Jurkat, Clone E6-1 (cell line): ENCODE results near the gene KCNQ2.
"Not testable (repeated sequence)": the region's sequence is repeated elsewhere in the genome, so short reads cannot be mapped to it uniquely, and the experiment has no call there.

Experiments used
- DNase-seq: peaks from one replicate; pipeline ENCODE4 v3.0.0-alpha.2; 2011; ENCODE audit warnings: low read depth, low spot score
- H3K4me3 ChIP-seq: 2 replicates; pipeline ENCODE4 v1.5.1; 2011; ENCODE audit warnings: mild to moderate bottlenecking, low read length, control low read depth, moderate library complexity

KCNQ2 gene

GRCh38 chr20:63382551-63383300, 89.7 kb downstream of the KCNQ2 start:
- no peak for DNase-seq
- no peak overlapping the region for H3K4me3 ChIP-seq

- no peak for DNase-seq
- H3K4me3 ChIP-seq: no peak overlapping the region
Observed at GRCh38 chr20:63381781-63382431, 90.5 kb downstream of the KCNQ2 start.

DNA sequence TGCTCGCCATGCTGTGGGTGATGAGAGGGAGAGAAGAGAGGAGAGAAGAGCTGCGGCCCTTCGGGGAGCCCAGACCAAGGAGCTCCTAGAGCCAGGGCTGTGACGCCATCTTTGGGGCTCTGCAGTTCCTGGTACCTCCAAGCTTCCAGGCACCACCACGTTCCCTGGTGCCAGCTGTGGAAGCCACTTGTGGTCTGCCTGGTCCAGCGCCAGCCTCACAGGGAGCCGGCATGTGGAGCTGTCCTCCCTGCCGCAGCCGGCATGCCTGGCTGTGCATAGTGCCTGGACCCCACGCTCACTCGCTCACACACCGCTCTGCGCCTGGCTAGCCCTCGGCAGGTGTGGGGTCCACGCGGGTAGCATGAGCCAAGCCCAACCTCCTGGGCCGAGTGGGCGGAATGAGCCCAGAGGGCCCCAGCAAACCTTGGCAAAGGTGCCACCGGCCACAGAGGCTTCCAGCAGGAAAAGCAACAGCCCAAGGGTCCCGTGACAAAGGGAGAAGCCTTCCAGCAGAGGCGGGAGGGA, 92.0 kb downstream of the KCNQ2 start:
- no peak for DNase-seq
- no peak overlapping the region for H3K4me3 ChIP-seq

- not testable (repeated sequence) for DNase-seq, H3K4me3 ChIP-seq
Observed at GRCh38 chr20:63379872-63380271, 92.6 kb downstream of the KCNQ2 start.

DNA sequence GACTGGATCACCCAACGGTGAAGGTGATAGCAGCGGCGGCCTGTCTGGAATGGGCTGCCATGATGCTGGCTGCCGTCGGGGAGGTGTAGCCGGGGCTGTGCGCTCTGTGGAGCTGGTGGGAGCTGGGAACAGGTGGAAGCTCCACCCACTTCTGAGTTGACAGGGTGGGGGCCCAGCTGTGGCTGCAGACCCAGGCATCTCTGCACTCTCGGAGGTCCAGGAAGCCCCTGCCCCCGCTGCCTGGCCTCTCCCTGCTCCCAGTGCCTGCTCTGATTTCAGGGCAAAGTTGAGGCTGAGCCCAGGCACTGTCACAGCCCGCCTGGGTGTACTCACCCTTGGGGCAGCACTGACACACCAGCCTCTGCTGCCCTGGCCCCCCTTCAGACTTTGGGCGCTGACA, 93.2 kb downstream of the KCNQ2 start:
- H3K4me3 ChIP-seq: no peak overlapping the region
- DNase-seq: no peak

DNA sequence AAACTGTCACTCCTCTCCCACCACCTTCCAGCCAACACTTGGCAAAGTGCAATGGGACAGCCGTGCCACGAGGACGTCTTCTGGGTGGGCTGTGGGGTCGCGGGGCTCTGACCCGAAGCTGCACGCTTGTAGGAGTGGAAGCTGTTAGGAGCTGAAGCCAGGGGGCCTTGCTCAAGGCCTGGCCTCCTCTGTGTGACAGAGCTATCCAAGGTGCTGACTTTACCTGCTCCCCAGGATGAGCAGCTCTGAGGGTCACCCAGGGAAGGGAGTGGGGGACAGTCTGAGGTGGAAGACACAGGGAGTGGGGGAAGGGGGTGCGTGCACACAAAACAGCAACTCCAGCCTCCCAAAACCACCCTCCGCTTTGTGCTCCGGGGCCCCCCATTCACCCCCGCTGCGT, 93.8 kb downstream of the KCNQ2 start:
- H3K4me3 ChIP-seq: no peak overlapping the region
- DNase-seq: no peak

- no peak overlapping the region for H3K4me3 ChIP-seq
- DNase-seq: no peak
Observed at GRCh38 chr20:63377951-63378381, 94.5 kb downstream of the KCNQ2 start.

DNA sequence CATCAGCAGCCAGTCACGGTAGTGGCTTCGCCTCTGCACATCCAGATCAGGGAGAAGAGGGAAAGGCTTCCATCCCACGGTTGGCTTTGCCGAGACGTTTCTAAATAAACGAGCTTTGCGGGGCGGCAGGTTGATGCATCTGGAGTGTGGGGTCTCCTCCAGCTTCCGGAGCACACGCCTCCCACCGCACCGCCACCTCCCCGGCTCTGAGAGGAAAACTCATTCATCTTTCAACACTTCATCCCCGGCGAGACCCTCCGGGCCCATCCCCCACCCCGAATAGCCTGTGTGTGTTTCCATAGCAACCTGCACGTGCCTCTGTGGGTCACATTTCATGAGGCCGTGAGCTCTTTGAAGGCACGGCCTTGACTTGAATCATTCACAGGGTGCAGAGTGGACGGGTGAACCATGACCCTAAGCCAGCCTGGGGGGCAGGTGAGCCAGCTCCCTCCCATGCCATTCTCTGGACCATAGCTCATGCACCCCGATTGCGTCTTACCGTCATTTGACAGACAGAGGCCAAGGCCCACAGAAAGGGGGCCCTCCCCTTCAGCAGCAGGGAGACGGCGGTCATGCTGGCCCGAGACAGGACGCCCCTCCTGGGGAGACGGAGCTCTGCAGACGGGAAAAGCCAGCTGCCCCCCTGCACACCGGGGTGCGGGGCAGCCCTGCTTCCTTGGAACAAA, 95.1 kb downstream of the KCNQ2 start:
- DNase-seq: no peak
- H3K4me3 ChIP-seq: no peak overlapping the region

DNA sequence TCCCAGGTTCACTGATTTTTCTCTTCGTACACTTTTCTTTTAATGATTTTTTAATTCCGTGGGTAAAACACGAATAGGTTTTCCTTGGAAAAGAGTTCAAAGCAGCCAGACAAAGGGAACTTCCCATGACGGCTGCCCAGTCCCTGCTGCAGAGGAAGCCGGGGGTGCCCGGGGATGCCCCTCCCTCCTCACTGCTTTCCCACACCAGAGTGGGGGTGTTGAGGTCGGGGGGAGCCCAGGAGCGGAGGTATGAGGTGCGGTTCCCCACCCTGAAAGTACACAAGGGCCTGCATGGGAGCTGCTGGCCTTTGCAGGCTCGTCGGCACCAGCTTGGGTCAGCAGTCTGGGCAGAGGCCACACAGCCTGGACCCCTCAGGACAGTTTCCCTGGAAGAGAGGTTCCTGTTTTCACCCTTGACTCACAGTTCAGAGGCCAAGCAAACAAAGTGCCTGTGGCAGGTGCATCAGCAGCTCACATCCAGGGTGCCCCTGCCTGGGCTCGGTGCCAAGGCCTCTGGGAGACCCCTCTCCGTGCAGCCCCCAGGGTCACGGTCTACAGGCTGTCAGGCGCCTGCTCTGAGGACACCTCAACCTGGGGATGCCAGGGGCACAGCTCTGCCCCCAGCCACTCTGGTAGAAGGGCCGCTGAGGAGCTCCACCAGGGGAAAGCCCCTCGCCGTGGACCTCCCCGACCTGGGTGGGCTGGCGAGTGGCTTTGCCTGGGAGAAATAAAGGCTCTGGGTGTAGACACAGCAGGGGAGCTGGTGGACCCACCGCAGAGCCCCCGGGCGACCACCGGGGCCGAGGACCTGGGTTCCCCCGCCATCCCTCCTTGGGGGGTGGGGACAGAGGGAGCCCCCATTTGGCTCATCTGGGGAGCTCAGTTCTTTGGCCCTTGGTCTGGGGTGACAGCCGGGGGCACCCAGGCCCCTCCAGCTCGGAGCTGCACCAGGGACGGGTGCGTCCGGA, 95.9 kb downstream of the KCNQ2 start:
- H3K4me3 ChIP-seq: no peak overlapping the region
- DNase-seq: no peak

GRCh38 chr20:63375438-63375837, 97.0 kb downstream of the KCNQ2 start:
- DNase-seq: no peak
- H3K4me3 ChIP-seq: no peak overlapping the region

- no peak for DNase-seq
- H3K4me3 ChIP-seq: no peak overlapping the region
Observed at GRCh38 chr20:63374504-63374903, 98.0 kb downstream of the KCNQ2 start.

- no peak overlapping the region for H3K4me3 ChIP-seq
- no peak for DNase-seq
Observed at GRCh38 chr20:63373996-63374395, 98.5 kb downstream of the KCNQ2 start.

GRCh38 chr20:63372971-63373885, 99.2 kb downstream of the KCNQ2 start:
- no peak for DNase-seq
- no peak overlapping the region for H3K4me3 ChIP-seq

DNA sequence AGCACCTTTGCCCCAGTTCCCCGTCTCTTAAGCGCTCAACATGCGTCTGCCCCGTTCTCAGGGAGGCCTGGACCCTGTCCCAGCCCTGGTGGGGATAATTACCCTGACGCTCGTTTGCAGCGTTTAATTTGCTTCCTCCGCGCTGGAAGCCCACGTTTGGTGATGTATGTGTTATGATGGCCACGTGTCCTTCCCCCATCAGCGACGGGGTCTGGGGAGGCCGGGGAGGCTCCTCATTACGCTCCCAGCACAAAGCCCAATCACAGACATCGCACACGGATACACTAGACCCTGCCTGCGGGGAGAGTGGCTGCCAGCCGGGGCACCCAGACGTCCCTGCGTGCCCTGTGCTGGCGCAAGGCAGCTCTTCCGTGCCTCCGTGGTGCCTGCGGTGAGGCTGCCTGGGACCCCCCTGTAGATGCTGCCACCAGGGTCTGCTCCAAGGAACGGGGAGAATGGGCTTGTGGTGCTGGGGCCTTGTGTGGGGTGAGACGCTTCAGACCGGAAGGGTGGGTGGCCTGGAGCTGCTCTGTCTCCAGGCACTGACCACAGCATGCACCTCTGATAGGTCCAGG, 101.1 kb downstream of the KCNQ2 start:
- no peak overlapping the region for H3K4me3 ChIP-seq

GRCh38 chr20:63370618-63371187, 101.8 kb downstream of the KCNQ2 start:
- no peak overlapping the region for H3K4me3 ChIP-seq
- no peak for DNase-seq

More for the DNA sequence above, 101.1 kb downstream of the KCNQ2 start:
- DNase-seq: no peak

DNA sequence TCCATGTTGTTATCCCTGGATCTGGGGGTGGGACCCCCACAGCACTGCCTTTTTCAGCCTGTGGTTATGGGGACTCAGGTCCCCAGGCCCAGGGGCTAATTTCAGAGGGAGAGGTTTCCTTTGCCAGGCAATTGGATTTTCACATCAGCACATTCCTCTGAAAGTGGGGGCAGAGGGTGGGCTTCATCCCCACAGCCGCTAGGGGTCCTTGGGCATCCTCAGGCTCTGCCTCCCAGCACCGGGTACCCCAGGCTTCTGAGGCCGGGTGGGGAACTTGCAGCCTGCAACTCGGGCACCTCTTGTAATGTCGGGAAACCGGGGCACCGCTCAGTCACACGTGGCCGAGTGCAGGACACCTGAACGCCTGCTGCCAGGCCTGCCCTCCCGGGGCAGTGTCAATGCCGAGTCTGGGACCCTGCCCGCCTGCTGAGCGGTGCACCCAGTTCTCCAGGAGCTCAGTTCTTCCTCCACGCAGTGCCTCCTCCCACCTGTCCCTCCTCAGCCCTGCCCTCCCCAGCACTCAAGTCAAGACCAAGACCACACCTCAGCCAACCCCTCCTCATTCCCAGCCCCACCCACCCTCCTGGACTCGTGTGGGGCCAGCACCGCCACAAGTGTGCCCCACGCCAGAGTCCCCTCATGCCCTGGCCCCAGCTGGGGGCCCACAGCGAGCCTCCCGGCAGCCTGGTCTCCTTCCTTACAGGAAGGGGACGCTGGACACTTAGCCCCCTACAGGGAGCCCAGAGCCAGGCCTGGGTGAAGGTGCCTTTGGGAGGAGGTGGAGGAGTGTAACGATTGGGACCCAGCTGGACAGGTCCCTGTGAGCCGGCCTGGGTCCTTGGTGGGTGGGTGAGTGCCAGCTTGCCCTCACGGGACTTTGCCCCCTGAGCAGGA, 102.5 kb downstream of the KCNQ2 start:
- no peak overlapping the region for H3K4me3 ChIP-seq
- DNase-seq: no peak
